Keratinocyte (primary cell): ENCODE measurements around the gene HDAC10.

Experiments used
- EZH2 ChIP-seq: IDR thresholded peaks from one replicate; pipeline ENCODE4 v1.6.1; 2012; ENCODE audit warnings: inconsistent platforms, mild to moderate bottlenecking, low read length, moderate library complexity
- TF ChIP-seq, protein P1 (sequence below), 3 experiments: IDR thresholded peaks in 1 of 3; conservative IDR thresholded peaks in 1 of 3; optimal IDR thresholded peaks in 1 of 3; 2 replicates in 2 of 3; 3 replicates in 1 of 3; pipeline versions ENCODE3 to v1.5.1; 2011; ENCODE audit warnings: low read length in 3 of 3, mild to moderate bottlenecking in 3 of 3, moderate library complexity in 2 of 3, control low read depth in 1 of 3, inconsistent platforms in 1 of 3; ENCODE audit not compliant: insufficient read depth in 2 of 3; ENCODE audit errors: extremely low read depth in 1 of 3

DNA sequence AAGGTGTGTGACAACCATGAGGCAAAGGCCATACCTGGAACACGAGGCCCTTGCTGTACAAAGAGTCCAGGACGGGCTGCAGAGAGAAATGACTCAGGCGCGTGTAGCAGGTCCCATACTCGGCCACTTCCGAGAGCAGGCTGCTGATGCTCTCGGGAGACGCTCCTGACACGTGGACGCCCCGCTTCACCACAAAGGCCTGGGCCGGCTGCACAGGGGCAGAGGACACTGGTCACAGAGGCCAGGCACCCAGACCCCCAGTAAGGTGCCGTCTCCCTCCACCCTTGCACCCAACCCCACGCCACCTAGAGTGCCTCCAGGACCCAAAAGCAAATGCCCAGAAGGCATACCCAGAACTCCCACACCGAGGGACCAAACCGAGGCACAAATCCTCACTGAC is 21.7 kb downstream of the HDAC10 start:
- TF ChIP-seq, protein P1, sequence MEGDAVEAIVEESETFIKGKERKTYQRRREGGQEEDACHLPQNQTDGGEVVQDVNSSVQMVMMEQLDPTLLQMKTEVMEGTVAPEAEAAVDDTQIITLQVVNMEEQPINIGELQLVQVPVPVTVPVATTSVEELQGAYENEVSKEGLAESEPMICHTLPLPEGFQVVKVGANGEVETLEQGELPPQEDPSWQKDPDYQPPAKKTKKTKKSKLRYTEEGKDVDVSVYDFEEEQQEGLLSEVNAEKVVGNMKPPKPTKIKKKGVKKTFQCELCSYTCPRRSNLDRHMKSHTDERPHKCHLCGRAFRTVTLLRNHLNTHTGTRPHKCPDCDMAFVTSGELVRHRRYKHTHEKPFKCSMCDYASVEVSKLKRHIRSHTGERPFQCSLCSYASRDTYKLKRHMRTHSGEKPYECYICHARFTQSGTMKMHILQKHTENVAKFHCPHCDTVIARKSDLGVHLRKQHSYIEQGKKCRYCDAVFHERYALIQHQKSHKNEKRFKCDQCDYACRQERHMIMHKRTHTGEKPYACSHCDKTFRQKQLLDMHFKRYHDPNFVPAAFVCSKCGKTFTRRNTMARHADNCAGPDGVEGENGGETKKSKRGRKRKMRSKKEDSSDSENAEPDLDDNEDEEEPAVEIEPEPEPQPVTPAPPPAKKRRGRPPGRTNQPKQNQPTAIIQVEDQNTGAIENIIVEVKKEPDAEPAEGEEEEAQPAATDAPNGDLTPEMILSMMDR (optimal IDR thresholded peaks at IDR 0.05 in 1 of 3, IDR thresholded peaks at IDR 0.05 in 1 of 3, conservative IDR thresholded peaks at IDR 0.05 in 1 of 3; ENCODE audit: extremely low read depth in 1 of 3, insufficient read depth in 2 of 3, low read length in 3 of 3), result no peak
- no peak for TF ChIP-seq EZH2
